Smooth muscle cell (in vitro differentiated cells): Measurements from ENCODE around the gene SRM. TPM values are rescaled to one million over a fixed set of nuclear protein-coding genes. Genes with fewer than 3 reads are reported as not detected.

Source experiments
- DNase-seq: peaks from one replicate; lab custom pipeline; 2025; ENCODE audit not compliant: unreplicated experiment; lab: John Stamatoyannopoulos, UW
- H2AFZ ChIP-seq: fragments of 200-600 bp; sonication (generic); 2 replicates; pipeline ENCODE4 v1.6.0; 2016; ENCODE audit warnings: antibody characterized with exemption, low read depth, mild to moderate bottlenecking
- H3F3A ChIP-seq: fragments of 200-600 bp; sonication (generic); 2 replicates; pipeline ENCODE4 v1.6.0; 2017; ENCODE audit warnings: antibody characterized with exemption, low read depth
- H3K27ac ChIP-seq: fragments of 200-600 bp; sonication (generic); 2 replicates; pipeline ENCODE4 v1.5.1; 2016; ENCODE audit warnings: low read depth, mild to moderate bottlenecking
- H3K27me3 ChIP-seq: fragments of 200-600 bp; sonication (generic); 2 replicates; pipeline ENCODE4 v1.6.1; 2016; ENCODE audit warnings: low read depth, mild to moderate bottlenecking
- H3K36me3 ChIP-seq: fragments of 200-600 bp; sonication (generic); 2 replicates; pipeline ENCODE4 v1.5.1; 2016; ENCODE audit warnings: low read depth
- H3K4me1 ChIP-seq: fragments of 200-600 bp; sonication (generic); 2 replicates; pipeline ENCODE4 v1.5.1; 2016; ENCODE audit warnings: low read depth
- H3K4me2 ChIP-seq: fragments of 200-600 bp; sonication (generic); 2 replicates; pipeline ENCODE4 v1.6.0; 2016; ENCODE audit warnings: mild to moderate bottlenecking
- H3K4me3 ChIP-seq: fragments of 200-600 bp; sonication (generic); 2 replicates; pipeline ENCODE4 v1.5.1; 2016; ENCODE audit warnings: mild to moderate bottlenecking
- H3K79me2 ChIP-seq: fragments of 200-600 bp; sonication (generic); 2 replicates; pipeline ENCODE4 v1.6.0; 2016; ENCODE audit warnings: low read depth, mild to moderate bottlenecking
- H3K9ac ChIP-seq: fragments of 200-600 bp; sonication (generic); 2 replicates; pipeline ENCODE4 v1.6.0; 2016; ENCODE audit warnings: low read depth
- H3K9me3 ChIP-seq: fragments of 200-600 bp; sonication (generic); replicated peaks from 2 replicates; pipeline ENCODE4 v1.5.1; 2016; ENCODE audit warnings: low read depth
- H4K20me1 ChIP-seq: fragments of 200-600 bp; sonication (generic); 2 replicates; pipeline ENCODE4 v1.6.0; 2016; ENCODE audit warnings: low read depth
- WGBS: methylation state at CpG from one replicate; pipeline ENCODE4 v1.1.7; 2016; ENCODE audit warnings: low lambda C conversion rate; 5-methylcytosine and 5-hydroxymethylcytosine counted together
- polyA plus RNA-seq: library from polyadenylated mRNA; unstranded; fragments of >200 nt; fragmentation: Nextera tagmentation; extraction: Ambion mirVana; gene quantifications from 2 replicates; pipeline ENCODE4 v1.2.1, GENCODE V29; 2016
- total RNA-seq: library from RNA; depleted of rRNA; stranded (reverse); fragments of >200 nt; gene quantifications from 2 replicates; pipeline ENCODE4 v1.2.3, GENCODE V29; 2014
- TF ChIP-seq, protein P1 (sequence below): fragments of 200-600 bp; sonication (generic); IDR thresholded peaks from 2 replicates; pipeline ENCODE4 v1.5.1; 2017; ENCODE audit warnings: borderline replicate concordance, mild to moderate bottlenecking, antibody characterized with exemption; ENCODE audit not compliant: insufficient read depth, poor library complexity, severe bottlenecking

The SRM gene
- total and polyA plus RNA-seq, 2 experiments from 2014 or later: 43.9 to 355 TPM

DNA sequence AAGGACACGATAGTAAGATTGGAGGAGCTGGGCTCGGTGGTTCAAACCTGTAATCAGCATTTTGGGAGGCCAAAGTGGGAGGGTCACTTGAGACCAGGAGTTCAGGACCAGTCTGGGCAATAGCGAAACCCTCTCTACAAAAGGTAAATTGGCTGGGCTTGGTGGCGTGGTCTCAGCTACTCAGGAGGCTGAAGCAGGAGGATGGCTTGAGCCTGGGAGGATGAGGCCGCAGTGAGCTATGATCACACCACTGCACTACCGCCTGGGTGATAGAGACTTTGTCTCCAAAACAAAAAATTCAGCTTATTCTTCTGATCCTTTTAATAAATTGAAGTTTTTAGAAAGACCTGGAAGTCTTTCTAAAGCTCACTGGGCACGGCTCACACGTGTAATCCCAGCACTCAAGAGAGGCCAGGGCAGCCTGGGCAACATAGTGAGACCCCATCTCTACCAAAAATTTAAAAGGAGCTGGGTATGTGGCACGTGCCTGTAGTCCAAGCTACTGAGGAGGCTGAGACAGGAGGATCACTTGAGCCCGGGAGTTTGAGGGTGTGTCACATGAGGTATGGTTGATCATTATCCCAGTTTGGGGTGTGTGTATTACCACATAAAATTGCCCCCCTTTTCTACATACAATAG is 28.1 kb downstream of the SRM start:
- Histone ChIP-seq H3K4me2 (no peak overlapping the region), H3K36me3 (no peaks in the 10 kb centered on the region), H3K4me1 (no peaks in the 10 kb centered on the region), H3K27me3 (no peaks in the 10 kb centered on the region), H3K27ac (no peak overlapping the region), H3K9me3 (no peaks in the 10 kb centered on the region), H4K20me1 (peaks cover 11% of the 10 kb centered on the region), H3K9ac (no peak overlapping the region), H3K4me3 (no peak overlapping the region), H2AFZ (no peak overlapping the region), H3K79me2 (no peaks in the 10 kb centered on the region), H3F3A (no peaks in the 10 kb centered on the region)
- DNase-seq: no peak
- 96% methylated on average over 10 of the region's 10 CpGs for WGBS
- TF ChIP-seq, protein P1, sequence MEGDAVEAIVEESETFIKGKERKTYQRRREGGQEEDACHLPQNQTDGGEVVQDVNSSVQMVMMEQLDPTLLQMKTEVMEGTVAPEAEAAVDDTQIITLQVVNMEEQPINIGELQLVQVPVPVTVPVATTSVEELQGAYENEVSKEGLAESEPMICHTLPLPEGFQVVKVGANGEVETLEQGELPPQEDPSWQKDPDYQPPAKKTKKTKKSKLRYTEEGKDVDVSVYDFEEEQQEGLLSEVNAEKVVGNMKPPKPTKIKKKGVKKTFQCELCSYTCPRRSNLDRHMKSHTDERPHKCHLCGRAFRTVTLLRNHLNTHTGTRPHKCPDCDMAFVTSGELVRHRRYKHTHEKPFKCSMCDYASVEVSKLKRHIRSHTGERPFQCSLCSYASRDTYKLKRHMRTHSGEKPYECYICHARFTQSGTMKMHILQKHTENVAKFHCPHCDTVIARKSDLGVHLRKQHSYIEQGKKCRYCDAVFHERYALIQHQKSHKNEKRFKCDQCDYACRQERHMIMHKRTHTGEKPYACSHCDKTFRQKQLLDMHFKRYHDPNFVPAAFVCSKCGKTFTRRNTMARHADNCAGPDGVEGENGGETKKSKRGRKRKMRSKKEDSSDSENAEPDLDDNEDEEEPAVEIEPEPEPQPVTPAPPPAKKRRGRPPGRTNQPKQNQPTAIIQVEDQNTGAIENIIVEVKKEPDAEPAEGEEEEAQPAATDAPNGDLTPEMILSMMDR: no peak

DNA sequence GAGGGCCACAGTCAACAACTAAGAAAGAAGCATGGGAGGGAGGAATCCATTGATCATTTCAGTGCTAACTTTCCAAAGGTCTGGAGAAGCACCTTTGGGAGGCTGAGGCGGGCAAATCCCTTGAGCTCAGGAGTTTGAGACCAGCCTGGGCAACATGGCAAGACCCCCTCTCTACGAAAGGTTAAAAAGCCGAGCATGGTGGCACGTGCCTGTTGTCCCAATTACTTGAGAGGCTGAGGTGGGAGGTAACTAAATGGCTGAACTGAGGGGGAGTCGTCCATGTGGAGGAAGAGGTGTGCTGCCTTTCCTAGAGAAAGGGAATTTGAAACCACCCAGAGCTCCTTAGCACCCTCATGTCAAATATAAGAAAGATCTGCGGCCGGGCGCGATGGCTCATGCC is 29.0 kb downstream of the SRM start:
- Histone ChIP-seq H2AFZ (no peak overlapping the region), H3K9ac (no peak overlapping the region), H3K4me2 (no peak overlapping the region), H3K79me2 (no peaks in the 10 kb centered on the region), H3K4me3 (no peak overlapping the region), H3K4me1 (no peaks in the 10 kb centered on the region), H3K27ac (no peak overlapping the region), H3F3A (no peaks in the 10 kb centered on the region), H3K27me3 (no peaks in the 10 kb centered on the region), H4K20me1 (peaks cover 20% of the 10 kb centered on the region), H3K36me3 (no peaks in the 10 kb centered on the region), H3K9me3 (no peaks in the 10 kb centered on the region)
- TF ChIP-seq, protein P1: no peak
- 96% methylated on average over 9 of the region's 9 CpGs for WGBS
- no peak for DNase-seq

DNA sequence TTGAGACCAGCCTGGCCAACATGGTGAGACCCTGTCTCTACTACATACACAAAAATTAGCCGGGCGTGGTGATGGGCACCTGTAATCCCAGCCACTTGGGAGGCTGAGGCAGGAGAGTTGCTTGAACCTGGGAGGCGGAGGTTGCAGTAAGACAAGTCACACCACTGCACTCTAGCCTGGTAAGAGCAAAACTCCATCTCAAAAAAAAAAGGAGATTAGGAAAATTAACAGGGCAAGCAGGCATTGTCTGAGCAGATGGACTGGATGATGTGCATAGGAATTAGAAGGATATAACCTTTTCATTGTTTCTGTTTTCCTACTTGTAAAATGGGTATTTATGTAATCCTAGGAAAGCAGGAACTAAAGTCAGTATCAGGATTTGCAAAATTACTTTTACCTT is 31.8 kb downstream of the SRM start:
- Histone ChIP-seq H3F3A (no peaks in the 10 kb centered on the region), H3K36me3 (peaks cover 19% of the 10 kb centered on the region), H3K4me3 (no peak overlapping the region), H3K4me1 (no peaks in the 10 kb centered on the region), H3K27ac (no peak overlapping the region), H3K4me2 (no peak overlapping the region), H3K27me3 (no peaks in the 10 kb centered on the region), H2AFZ (no peak overlapping the region), H3K9ac (no peak overlapping the region), H4K20me1 (peaks cover 47% of the 10 kb centered on the region), H3K79me2 (no peaks in the 10 kb centered on the region), H3K9me3 (no peaks in the 10 kb centered on the region)
- TF ChIP-seq, protein P1: no peak
- DNase-seq: no peak
- WGBS: 98% methylated on average over 3 of the region's 3 CpGs

DNA sequence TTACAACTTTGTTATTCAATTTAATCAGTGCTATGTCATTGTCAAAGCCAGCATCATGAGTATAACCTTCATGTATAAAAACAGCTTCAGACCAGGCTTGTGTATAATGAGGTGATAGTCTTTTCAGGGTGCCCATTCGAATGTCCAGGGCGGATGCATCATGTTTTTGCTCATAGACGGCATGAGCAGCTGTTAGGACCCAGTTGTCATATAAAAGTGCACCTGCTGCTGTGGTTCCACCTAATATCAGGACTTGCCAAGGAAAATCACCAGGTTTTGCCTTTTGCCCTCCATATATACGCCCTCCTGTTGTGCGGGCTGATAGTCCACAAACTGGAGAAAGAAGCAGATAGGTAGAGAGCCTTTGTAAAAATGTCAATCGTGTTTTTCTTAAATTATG is 32.5 kb downstream of the SRM start:
- H3K4me2 ChIP-seq: no peak overlapping the region
- H2AFZ ChIP-seq: no peak overlapping the region
- peaks cover 24% of the 10 kb centered on the region for H3K36me3 ChIP-seq
- no peak overlapping the region for H3K27ac ChIP-seq
- H3K4me3 ChIP-seq: no peak overlapping the region
- H3K9ac ChIP-seq: no peak overlapping the region
- H3F3A ChIP-seq: peaks cover under 1% of the 10 kb centered on the region
- no peaks in the 10 kb centered on the region for H3K4me1 ChIP-seq
- peaks cover 53% of the 10 kb centered on the region for H4K20me1 ChIP-seq
- H3K9me3 ChIP-seq: no peaks in the 10 kb centered on the region
- TF ChIP-seq, protein P1: no peak
- no peaks in the 10 kb centered on the region for H3K27me3 ChIP-seq
- no peaks in the 10 kb centered on the region for H3K79me2 ChIP-seq
- WGBS: 82% methylated on average over 6 of the region's 6 CpGs
- no peak for DNase-seq
